Smooth muscle cell (in vitro differentiated cells): ENCODE results near the gene CYTH1. TPM values are rescaled to one million over a fixed set of nuclear protein-coding genes. Genes with fewer than 3 reads are reported as not detected.

Experiments used
- DNase-seq: peaks from one replicate; lab custom pipeline; 2025; ENCODE audit not compliant: unreplicated experiment; lab: John Stamatoyannopoulos, UW
- H2AFZ ChIP-seq: fragments of 200-600 bp; sonication (generic); 2 replicates; pipeline ENCODE4 v1.6.0; 2016; ENCODE audit warnings: antibody characterized with exemption, low read depth, mild to moderate bottlenecking
- H3F3A ChIP-seq: fragments of 200-600 bp; sonication (generic); 2 replicates; pipeline ENCODE4 v1.6.0; 2017; ENCODE audit warnings: antibody characterized with exemption, low read depth
- H3K27ac ChIP-seq: fragments of 200-600 bp; sonication (generic); 2 replicates; pipeline ENCODE4 v1.5.1; 2016; ENCODE audit warnings: low read depth, mild to moderate bottlenecking
- H3K27me3 ChIP-seq: fragments of 200-600 bp; sonication (generic); 2 replicates; pipeline ENCODE4 v1.6.1; 2016; ENCODE audit warnings: low read depth, mild to moderate bottlenecking
- H3K36me3 ChIP-seq: fragments of 200-600 bp; sonication (generic); 2 replicates; pipeline ENCODE4 v1.5.1; 2016; ENCODE audit warnings: low read depth
- H3K4me1 ChIP-seq: fragments of 200-600 bp; sonication (generic); 2 replicates; pipeline ENCODE4 v1.5.1; 2016; ENCODE audit warnings: low read depth
- H3K4me2 ChIP-seq: fragments of 200-600 bp; sonication (generic); 2 replicates; pipeline ENCODE4 v1.6.0; 2016; ENCODE audit warnings: mild to moderate bottlenecking
- H3K4me3 ChIP-seq: fragments of 200-600 bp; sonication (generic); 2 replicates; pipeline ENCODE4 v1.5.1; 2016; ENCODE audit warnings: mild to moderate bottlenecking
- H3K79me2 ChIP-seq: fragments of 200-600 bp; sonication (generic); 2 replicates; pipeline ENCODE4 v1.6.0; 2016; ENCODE audit warnings: low read depth, mild to moderate bottlenecking
- H3K9ac ChIP-seq: fragments of 200-600 bp; sonication (generic); 2 replicates; pipeline ENCODE4 v1.6.0; 2016; ENCODE audit warnings: low read depth
- H3K9me3 ChIP-seq: fragments of 200-600 bp; sonication (generic); replicated peaks from 2 replicates; pipeline ENCODE4 v1.5.1; 2016; ENCODE audit warnings: low read depth
- H4K20me1 ChIP-seq: fragments of 200-600 bp; sonication (generic); 2 replicates; pipeline ENCODE4 v1.6.0; 2016; ENCODE audit warnings: low read depth
- WGBS: methylation state at CpG from one replicate; pipeline ENCODE4 v1.1.7; 2016; ENCODE audit warnings: low lambda C conversion rate; 5-methylcytosine and 5-hydroxymethylcytosine counted together
- polyA plus RNA-seq: library from polyadenylated mRNA; unstranded; fragments of >200 nt; fragmentation: Nextera tagmentation; extraction: Ambion mirVana; gene quantifications from 2 replicates; pipeline ENCODE4 v1.2.1, GENCODE V29; 2016
- total RNA-seq: library from RNA; depleted of rRNA; stranded (reverse); fragments of >200 nt; gene quantifications from 2 replicates; pipeline ENCODE4 v1.2.3, GENCODE V29; 2014
- TF ChIP-seq, protein P1 (sequence below): fragments of 200-600 bp; sonication (generic); IDR thresholded peaks from 2 replicates; pipeline ENCODE4 v1.5.1; 2017; ENCODE audit warnings: borderline replicate concordance, mild to moderate bottlenecking, antibody characterized with exemption; ENCODE audit not compliant: insufficient read depth, poor library complexity, severe bottlenecking

CYTH1 gene
- total and polyA plus RNA-seq, 2 experiments from 2014 or later, result 14.1 to 19.3 TPM

GRCh38 chr17:78637643-78638420, 144.2 kb downstream of the CYTH1 start:
- H3K27me3 ChIP-seq, result no peaks in the 10 kb centered on the region
- no peaks in the 10 kb centered on the region for H3K79me2 ChIP-seq
- H4K20me1 ChIP-seq, result no peaks in the 10 kb centered on the region
- no peak overlapping the region for H2AFZ ChIP-seq
- no peaks in the 10 kb centered on the region for H3K9me3 ChIP-seq
- H3K4me3 ChIP-seq, result no peak overlapping the region
- no peak overlapping the region for H3K27ac ChIP-seq
- no peak overlapping the region for H3K9ac ChIP-seq
- no peaks in the 10 kb centered on the region for H3F3A ChIP-seq
- WGBS, result 93% methylated on average over 16 of the region's 16 CpGs
- no peaks in the 10 kb centered on the region for H3K4me1 ChIP-seq
- DNase-seq, result no peak
- TF ChIP-seq, protein P1, sequence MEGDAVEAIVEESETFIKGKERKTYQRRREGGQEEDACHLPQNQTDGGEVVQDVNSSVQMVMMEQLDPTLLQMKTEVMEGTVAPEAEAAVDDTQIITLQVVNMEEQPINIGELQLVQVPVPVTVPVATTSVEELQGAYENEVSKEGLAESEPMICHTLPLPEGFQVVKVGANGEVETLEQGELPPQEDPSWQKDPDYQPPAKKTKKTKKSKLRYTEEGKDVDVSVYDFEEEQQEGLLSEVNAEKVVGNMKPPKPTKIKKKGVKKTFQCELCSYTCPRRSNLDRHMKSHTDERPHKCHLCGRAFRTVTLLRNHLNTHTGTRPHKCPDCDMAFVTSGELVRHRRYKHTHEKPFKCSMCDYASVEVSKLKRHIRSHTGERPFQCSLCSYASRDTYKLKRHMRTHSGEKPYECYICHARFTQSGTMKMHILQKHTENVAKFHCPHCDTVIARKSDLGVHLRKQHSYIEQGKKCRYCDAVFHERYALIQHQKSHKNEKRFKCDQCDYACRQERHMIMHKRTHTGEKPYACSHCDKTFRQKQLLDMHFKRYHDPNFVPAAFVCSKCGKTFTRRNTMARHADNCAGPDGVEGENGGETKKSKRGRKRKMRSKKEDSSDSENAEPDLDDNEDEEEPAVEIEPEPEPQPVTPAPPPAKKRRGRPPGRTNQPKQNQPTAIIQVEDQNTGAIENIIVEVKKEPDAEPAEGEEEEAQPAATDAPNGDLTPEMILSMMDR, result no peak
- H3K4me2 ChIP-seq, result no peak overlapping the region
- no peaks in the 10 kb centered on the region for H3K36me3 ChIP-seq

DNA sequence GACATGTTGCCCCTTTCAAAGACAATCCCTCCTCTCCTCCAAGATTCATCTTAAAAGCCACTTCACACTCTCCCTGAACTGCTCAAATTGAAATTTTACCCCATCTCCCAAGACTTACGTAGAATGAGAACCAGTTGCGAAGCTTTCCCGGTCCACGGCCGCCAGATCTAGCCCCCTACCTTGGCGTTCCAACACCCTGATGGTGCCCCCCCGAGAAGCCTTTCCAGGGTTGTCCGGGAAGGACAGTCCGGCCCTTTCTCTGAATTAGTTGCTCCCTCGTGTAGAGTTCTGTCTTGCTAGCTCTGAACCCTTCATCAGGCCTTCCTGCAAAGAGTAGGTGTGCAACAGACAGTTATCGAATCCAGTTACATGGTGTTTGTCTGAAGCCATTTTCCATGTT, 144.9 kb downstream of the CYTH1 start:
- 89% methylated on average over 11 of the region's 11 CpGs for WGBS
- TF ChIP-seq, protein P1, result no peak

GRCh38 chr17:78634154-78634553, 147.9 kb downstream of the CYTH1 start:
- Histone ChIP-seq H3K36me3 (no peaks in the 10 kb centered on the region), H3K27ac (no peak overlapping the region), H3K9me3 (no peaks in the 10 kb centered on the region), H4K20me1 (no peaks in the 10 kb centered on the region), H3K4me1 (no peaks in the 10 kb centered on the region), H3K9ac (no peak overlapping the region), H3K4me2 (no peak overlapping the region), H3K79me2 (no peaks in the 10 kb centered on the region), H3K4me3 (no peak overlapping the region), H3F3A (no peaks in the 10 kb centered on the region), H3K27me3 (no peaks in the 10 kb centered on the region), H2AFZ (no peak overlapping the region)
- TF ChIP-seq, protein P1, result no peak
- no peak for DNase-seq
- 84% methylated on average over 4 of the region's 4 CpGs for WGBS

More for the DNA sequence above, 144.9 kb downstream of the CYTH1 start:
- no peaks in the 10 kb centered on the region for H3K4me1 ChIP-seq
- H3K9me3 ChIP-seq, result no peaks in the 10 kb centered on the region
- no peak overlapping the region for H3K9ac ChIP-seq
- H3K79me2 ChIP-seq, result no peaks in the 10 kb centered on the region
- H3K36me3 ChIP-seq, result no peaks in the 10 kb centered on the region
- no peak for DNase-seq
- no peak overlapping the region for H2AFZ ChIP-seq
- H3K4me3 ChIP-seq, result no peak overlapping the region
- H3K27me3 ChIP-seq, result no peaks in the 10 kb centered on the region
- H3K27ac ChIP-seq, result no peak overlapping the region
- no peak overlapping the region for H3K4me2 ChIP-seq
- no peaks in the 10 kb centered on the region for H4K20me1 ChIP-seq
- H3F3A ChIP-seq, result no peaks in the 10 kb centered on the region
